HG03575 (cell line): Measurements from ENCODE around the gene HOXA10.

Experiments used
- ATAC-seq: cut with Tn5 transposase; IDR thresholded peaks from one replicate; pipeline ENCODE4 v1.9.1; 2021; ENCODE audit not compliant: unreplicated experiment, insufficient number of reproducible peaks, low FRiP score; ENCODE audit errors: extremely low read depth

HOXA10 gene

GRCh38 chr7:27173956-27174873, at the start of gene HOXA10:
Gene HOXA10 (minus strand): TSS chr7:27174320. CDS start chr7:27174306, 14 bp downstream.
- no peak for ATAC-seq

GRCh38 chr7:27221201-27221797, 47.2 kb upstream of the HOXA10 start:
- ATAC-seq = no peak

DNA sequence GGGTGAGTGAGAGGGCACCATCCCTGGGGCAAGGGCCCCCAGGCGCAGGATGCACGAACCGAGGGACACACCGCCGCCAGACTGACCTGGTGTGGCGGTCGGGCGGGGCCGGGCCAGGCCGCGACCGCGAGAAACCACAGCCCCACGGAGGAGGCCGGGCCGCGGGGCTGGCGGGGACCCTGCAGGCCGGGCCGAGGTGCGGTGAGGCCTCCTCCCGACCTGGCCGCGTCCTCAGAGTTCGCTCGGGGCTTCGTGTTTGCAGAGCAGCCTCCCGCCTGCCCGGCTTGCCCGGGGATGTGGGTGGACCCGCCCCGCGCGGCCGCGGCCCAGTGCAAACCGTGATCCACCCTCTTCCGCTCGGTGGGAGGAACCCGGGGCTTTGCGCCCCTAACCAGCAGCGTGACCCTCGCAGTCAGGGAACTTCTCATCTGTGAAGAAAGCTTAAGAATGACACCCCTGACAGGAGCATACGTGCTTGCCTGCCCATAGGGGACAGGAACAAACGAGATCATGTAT, 46.4 kb upstream of the HOXA10 start:
- no peak for ATAC-seq

GRCh38 chr7:27219821-27220220, 45.7 kb upstream of the HOXA10 start:
- no peak for ATAC-seq

DNA sequence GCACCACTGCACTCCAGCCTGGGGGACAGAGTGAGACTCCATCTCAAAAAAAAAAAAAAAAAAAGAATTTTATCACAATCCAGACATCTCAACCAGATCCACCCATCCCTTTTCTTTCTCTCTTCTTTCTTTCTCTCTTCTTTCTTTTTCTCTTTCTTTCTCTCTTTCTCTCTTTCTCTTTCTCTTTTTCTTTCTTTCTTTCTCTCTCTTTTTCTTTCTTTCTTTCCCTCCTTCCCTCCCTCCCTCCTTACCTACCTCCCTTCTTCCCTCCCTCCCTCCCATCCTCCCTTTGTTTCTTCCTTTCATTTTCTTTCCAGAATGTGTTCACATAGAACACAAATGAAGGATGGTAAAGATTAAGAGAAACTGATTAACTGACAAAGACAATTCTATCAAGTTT, 43.8 kb upstream of the HOXA10 start:
- ATAC-seq = no peak

GRCh38 chr7:27215356-27215755, 41.2 kb upstream of the HOXA10 start:
- no peak for ATAC-seq

- no peak for ATAC-seq
These were observed 40.3 kb upstream of the HOXA10 start for GRCh38 chr7:27214239-27214950.

DNA sequence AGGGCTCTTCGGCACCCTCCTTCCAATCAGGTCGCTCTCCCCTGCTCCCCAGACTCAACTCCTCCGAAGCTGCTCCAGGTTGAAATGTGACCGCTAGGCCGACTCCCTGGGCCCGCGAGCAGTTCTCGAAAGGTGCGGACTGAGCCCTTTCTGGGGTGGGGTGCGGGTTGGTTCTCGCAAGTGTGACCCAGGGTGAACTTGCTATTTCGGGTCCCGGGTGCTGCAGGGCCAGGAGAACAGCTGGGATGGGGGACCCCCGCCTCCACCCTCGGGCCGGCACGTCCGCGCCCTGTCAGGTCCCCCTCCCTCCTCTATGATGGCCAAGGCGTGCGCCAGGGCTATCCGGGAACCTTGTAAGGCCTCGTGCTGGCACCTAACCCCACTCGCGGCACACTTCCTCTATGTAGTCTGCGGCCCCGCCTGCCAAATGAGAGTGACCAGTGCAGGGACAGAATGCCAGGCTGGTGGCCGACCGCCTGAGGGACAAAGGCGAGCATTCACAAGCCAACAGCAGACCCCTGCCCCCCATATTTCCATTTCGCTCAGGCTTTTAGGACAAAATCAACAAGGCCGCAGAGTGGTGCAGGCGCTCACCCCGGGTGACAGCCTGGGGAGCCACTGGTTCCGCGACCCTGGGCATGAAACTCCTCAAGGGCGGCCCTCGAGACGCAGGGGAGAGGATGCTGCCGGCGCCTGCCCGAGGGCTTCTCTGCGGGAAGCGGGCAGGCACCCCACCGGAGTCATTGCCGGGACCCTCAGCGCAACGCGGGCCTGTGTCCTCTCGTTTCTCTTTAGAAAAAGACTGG, 39.5 kb upstream of the HOXA10 start:
- no peak for ATAC-seq

GRCh38 chr7:27212497-27213432, 38.6 kb upstream of the HOXA10 start:
- ATAC-seq = no peak

GRCh38 chr7:27211764-27212204, 37.7 kb upstream of the HOXA10 start:
- no peak for ATAC-seq

- no peak for ATAC-seq
These were observed 36.9 kb upstream of the HOXA10 start for GRCh38 chr7:27211084-27211446.

DNA sequence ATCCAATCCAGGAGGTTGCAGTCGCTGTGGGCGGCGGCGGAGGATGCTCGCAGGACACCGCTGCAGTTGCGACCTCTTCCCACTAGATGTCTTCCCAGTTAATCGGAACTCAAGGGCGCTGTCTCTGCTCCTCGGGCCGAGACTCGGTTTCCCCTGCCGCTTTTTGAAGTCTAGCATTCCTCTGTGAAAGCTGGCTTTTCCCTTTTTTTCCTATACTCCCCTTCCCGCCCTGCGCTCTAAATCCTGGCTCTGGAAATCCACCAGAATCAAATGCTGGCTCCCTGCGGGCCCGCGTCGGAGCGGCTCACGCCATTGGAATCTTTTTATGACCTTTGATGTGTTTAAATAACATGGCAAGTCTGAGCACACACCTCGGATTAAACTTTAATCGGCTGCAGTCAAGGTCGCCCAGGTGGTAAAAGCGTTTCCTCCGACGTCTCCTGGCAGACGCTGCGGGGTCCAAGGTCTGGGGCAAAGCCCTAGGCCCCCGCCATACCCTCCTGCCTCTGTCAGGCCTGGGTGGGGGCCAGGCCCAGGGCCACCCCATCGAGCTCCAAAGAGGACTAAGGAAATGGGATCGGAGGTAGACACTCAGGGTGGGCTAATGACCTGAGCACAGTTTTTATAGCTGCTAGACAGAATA, 36.4 kb upstream of the HOXA10 start:
- ATAC-seq = no peak

DNA sequence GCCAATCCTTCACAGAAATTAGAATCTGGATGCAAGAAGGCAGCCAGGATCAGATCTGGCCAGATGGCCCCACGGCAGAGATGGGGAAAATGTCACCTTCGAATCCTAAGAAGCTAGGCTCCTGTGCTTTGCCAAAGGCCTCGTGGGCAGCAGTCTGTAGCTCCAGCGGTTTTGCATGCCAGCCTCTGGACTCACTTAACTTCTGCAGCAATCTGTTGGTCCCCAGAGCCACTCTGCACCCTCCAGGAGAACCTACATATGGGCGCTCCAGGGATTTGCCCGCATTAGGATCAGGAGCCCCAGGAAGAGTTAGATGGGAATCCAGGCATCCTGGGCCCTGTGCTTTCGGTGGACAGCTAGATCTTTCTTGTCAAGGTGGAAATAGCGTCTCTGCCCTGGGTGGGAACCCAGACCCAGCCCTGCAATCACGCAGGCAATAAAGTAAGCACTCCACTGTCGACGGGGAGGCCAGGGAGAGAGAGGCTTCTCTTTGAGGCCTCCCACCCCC, 35.9 kb upstream of the HOXA10 start:
- ATAC-seq = no peak

- ATAC-seq = no peak
These were observed 34.9 kb upstream of the HOXA10 start for GRCh38 chr7:27208998-27209397.

- no peak for ATAC-seq
These were observed 33.3 kb upstream of the HOXA10 start for GRCh38 chr7:27207348-27207985.

GRCh38 chr7:27205325-27206280, 31.5 kb upstream of the HOXA10 start:
- ATAC-seq = no peak
